HG03575 (cell line): ENCODE results near the gene SERPINB1.

Source experiments
- ATAC-seq: cut with Tn5 transposase; IDR thresholded peaks from one replicate; pipeline ENCODE4 v1.9.1; 2021; ENCODE audit not compliant: unreplicated experiment, insufficient number of reproducible peaks, low FRiP score; ENCODE audit errors: extremely low read depth

The SERPINB1 gene

DNA sequence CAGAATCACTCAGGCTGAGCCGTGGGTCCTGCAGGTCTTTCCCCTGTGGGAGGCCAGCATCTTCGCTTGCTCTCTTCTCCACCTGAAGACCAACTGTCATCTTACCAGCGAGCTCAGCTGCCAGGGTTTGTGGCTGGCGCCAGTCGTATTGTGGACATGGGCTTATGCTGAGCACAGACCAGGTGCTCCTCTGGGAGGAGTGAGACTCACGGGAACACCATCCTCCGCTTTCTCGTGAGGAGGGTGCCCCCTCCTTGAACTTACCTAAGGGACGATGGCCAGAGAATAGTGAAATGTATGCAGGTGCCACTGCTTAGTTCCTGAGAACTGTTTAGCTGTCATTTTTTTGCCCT lies 59.3 kb downstream of the SERPINB1 start:
- no peak for ATAC-seq
